B cell (primary cell): ENCODE results near the gene JSRP1. TPM values are rescaled to one million over a fixed set of nuclear protein-coding genes. Genes with fewer than 3 reads are reported as not detected.
A peak's percentile ranks its signal among the peaks of the same experiment; 100 is the strongest.

ENCODE experiments used
- ATAC-seq: fragments of 200-7000 bp; cut with Tn5 transposase; one replicate; pipeline ENCODE4 v1.10.0; 2021; ENCODE audit warnings: low read depth, mild to moderate bottlenecking, moderate number of reproducible peaks, moderate library complexity
- CTCF ChIA-PET: fragments of 350-600 bp; sonication (Branson Sonifier 250); formaldehyde crosslinking; loops from one replicate; lab custom pipeline; 2021; ENCODE audit warnings: antibody characterized with exemption, inconsistent platforms; lab: Charles Lee
- POLR2A ChIA-PET: fragments of 350-600 bp; sonication (Branson Sonifier 250); formaldehyde crosslinking; loops from one replicate; lab custom pipeline; 2021; ENCODE audit warnings: antibody characterized with exemption; lab: Charles Lee
- DNase-seq: peaks from one replicate; pipeline ENCODE4 v3.0.0; 2013
- H2AFZ ChIP-seq: 2 replicates; pipeline ENCODE4 v1.6.1; 2012; ENCODE audit warnings: mild to moderate bottlenecking, low read depth, low read length; ENCODE audit not compliant: insufficient read depth, poor library complexity, severe bottlenecking
- H3K27ac ChIP-seq, 2 donors: 1 replicate in 1 of 2; 2 replicates in 1 of 2; pipeline ENCODE4 v1.5.1; 2012 to 2013; ENCODE audit warnings: low read length in 2 of 2, mild to moderate bottlenecking in 2 of 2, moderate library complexity in 1 of 2
- H3K27me3 ChIP-seq, 4 experiments: fragments of 200-600 bp in 1 of 4; sonication (generic) in 1 of 4; replicated peaks in 1 of 4; 1 replicate in 2 of 4; 2 replicates in 2 of 4; pipeline versions ENCODE4 v1.6.1 to v1.7.0; 2013 to 2016; ENCODE audit warnings: low read length in 3 of 4, mild to moderate bottlenecking in 2 of 4, mixed read lengths in 1 of 4, moderate library complexity in 1 of 4; ENCODE audit not compliant: insufficient read depth in 4 of 4, control insufficient read depth in 3 of 4; ENCODE audit errors: control extremely low read depth in 1 of 4
- H3K36me3 ChIP-seq, 2 experiments: replicated peaks in 1 of 2; 1 replicate in 1 of 2; 2 replicates in 1 of 2; pipeline versions ENCODE4 v1.6.1 to v1.7.1; 2013; ENCODE audit warnings: low read length in 1 of 2; ENCODE audit not compliant: insufficient read depth in 2 of 2, control insufficient read depth in 1 of 2; ENCODE audit errors: control extremely low read depth in 1 of 2, extremely low read depth in 1 of 2
- H3K4me1 ChIP-seq, 2 donors: fragments of 200-600 bp in 1 of 2; sonication (generic) in 1 of 2; 1 replicate in 1 of 2; 2 replicates in 1 of 2; pipeline versions ENCODE4 v1.5.1 to v1.6.1; 2013 to 2017; ENCODE audit warnings: low read length in 2 of 2; ENCODE audit not compliant: control insufficient read depth in 2 of 2, insufficient read depth in 2 of 2
- H3K4me2 ChIP-seq: replicated peaks from 2 replicates; pipeline ENCODE3; 2012; ENCODE audit warnings: mild to moderate bottlenecking, low read depth, low read length; ENCODE audit not compliant: poor library complexity, severe bottlenecking
- H3K4me3 ChIP-seq, 5 experiments: fragments of 200-600 bp in 1 of 5; sonication (generic) in 1 of 5; 1 replicate in 3 of 5; 2 replicates in 2 of 5; pipeline versions ENCODE4 v1.5.1 to v1.7.0; 2011 to 2016; ENCODE audit warnings: low read length in 4 of 5, mild to moderate bottlenecking in 4 of 5, low read depth in 2 of 5, control low read depth in 1 of 5, moderate library complexity in 1 of 5; ENCODE audit not compliant: insufficient read depth in 1 of 5; ENCODE audit errors: control extremely low read depth in 1 of 5, extremely low read depth in 1 of 5
- H3K79me2 ChIP-seq: fragments of 200-600 bp; sonication (generic); one replicate; pipeline ENCODE4 v1.6.0; 2016; ENCODE audit warnings: low read length; ENCODE audit not compliant: control insufficient read depth, insufficient read depth
- H3K9ac ChIP-seq: fragments of 200-600 bp; sonication (generic); 2 replicates; pipeline ENCODE4 v1.6.1; 2017; ENCODE audit warnings: mild to moderate bottlenecking, low read length, moderate library complexity
- H3K9me3 ChIP-seq, 3 donors: one replicate each; pipeline versions ENCODE4 v1.6.1 to v1.7.1; 2013; ENCODE audit warnings: low read length in 2 of 3; ENCODE audit not compliant: control insufficient read depth in 2 of 3, insufficient read depth in 1 of 3; ENCODE audit errors: control extremely low read depth in 1 of 3
- H4K20me1 ChIP-seq: 2 replicates; pipeline ENCODE4 v1.6.0; 2012; ENCODE audit warnings: mild to moderate bottlenecking, low read length; ENCODE audit not compliant: insufficient read depth, control insufficient read depth, poor library complexity, severe bottlenecking
- H3K27ac Mint-ChIP-seq: one replicate; pipeline ENCODE4 v1.8.0; 2021; ENCODE audit warnings: mixed read lengths
- H3K27me3 Mint-ChIP-seq: one replicate; pipeline ENCODE4 v1.8.0; 2021; ENCODE audit warnings: mixed read lengths
- H3K4me1 Mint-ChIP-seq: one replicate; pipeline ENCODE4 v1.8.0; 2021; ENCODE audit warnings: mixed read lengths
- H3K4me3 Mint-ChIP-seq: one replicate; pipeline ENCODE4 v1.8.0; 2021; ENCODE audit warnings: mixed read lengths
- H3K9me3 Mint-ChIP-seq: one replicate; pipeline ENCODE4 v1.8.0; 2022; ENCODE audit warnings: mixed read lengths; ENCODE audit not compliant: insufficient read depth
- CTCF ChIP-seq: fragments of 200-600 bp; IDR thresholded peaks from one replicate; pipeline ENCODE4 v1.8.0; 2022; ENCODE audit warnings: antibody characterized with exemption, mild to moderate bottlenecking
- EZH2 ChIP-seq: IDR thresholded peaks from 2 replicates; pipeline ENCODE4 v1.6.1; 2012; ENCODE audit warnings: borderline replicate concordance, low read depth, mild to moderate bottlenecking, moderate library complexity, low read length; ENCODE audit not compliant: insufficient read depth, poor library complexity, severe bottlenecking
- WGBS: methylation state at CpG from one replicate; pipeline ENCODE4 v1.1.5; 2013; ENCODE audit warnings: missing lambda C conversion rate; ENCODE audit not compliant: insufficient coverage; 5-methylcytosine and 5-hydroxymethylcytosine counted together
- intact Hi-C: fragments of 100-400 bp; cut with micrococcal nuclease; formaldehyde crosslinking; loops from one replicate; pipeline ENCODE4 v1.10.0; 2022
- polyA plus RNA-seq: library from polyadenylated mRNA; depleted of rRNA; stranded (reverse); fragments of >200 nt; gene quantifications from 2 replicates; pipeline ENCODE4 v1.2.3, GENCODE V29; 2012
- total RNA-seq, 2 donors: library from RNA; stranded (reverse); fragments of 120-200 nt in 1 of 2; gene quantifications; 1 replicate in 1 of 2; 2 replicates in 1 of 2; pipeline versions ENCODE4 v1.2.3 to v1.2.4, GENCODE V29; 2013 to 2022

The JSRP1 gene
- total and polyA plus RNA-seq, 2 donors (not counting 1 experiment from before 2014, with no cell fraction given), result 2.1 to 3.0 TPM

DNA sequence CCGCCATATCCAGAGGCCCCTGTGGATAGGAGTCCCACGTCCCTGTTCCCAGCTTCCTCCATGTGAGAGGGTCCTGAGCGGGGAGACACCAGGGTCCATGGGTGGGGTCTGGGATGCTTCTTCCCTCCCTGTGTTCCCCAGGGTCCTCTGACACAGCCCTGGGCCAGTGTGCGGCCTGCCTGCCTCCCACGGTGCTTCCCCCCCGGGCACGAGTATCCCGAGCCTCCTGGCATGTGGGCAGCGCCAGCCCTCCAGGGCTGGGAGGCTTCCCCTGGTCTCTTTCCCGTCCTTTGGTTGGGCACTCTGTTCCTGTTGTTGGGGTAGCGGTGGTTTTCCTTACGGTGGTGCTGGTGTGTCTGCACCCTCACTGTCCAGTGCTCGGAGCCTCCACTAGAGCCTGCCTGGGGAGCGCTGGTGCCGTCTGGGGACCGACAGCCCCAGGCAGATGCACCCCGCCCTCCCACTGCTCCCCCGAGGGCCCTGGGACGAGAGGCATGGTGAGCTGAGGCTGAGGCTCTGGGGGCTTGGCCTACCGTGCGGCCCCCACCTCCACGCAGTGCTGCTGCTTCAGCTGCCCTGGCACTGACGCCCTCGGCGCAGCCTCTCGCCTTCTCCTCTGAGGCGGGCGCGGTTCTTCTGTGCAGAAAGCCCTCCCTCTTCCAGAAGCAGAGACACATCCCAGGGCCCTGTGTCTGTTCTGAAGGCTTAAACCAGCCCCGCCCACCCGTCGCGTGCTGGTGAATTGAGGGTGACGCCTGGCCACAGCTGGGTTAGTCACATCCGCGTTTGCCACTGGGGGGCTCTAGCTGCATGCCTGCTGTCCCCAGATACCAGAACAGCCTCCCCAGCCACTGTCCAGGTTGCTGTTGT is 48.0 kb downstream of the JSRP1 start:
- no peak overlapping the region for H3K4me3 ChIP-seq
- WGBS, result 89% methylated on average over 34 of the region's 36 CpGs

More for the DNA sequence above, 48.0 kb downstream of the JSRP1 start:
- Histone ChIP-seq H3K9me3 (no peaks in the 10 kb centered on the region), H3K9ac (no peak overlapping the region), H3K4me2 (no peak overlapping the region), H3K27me3 (no peaks in the 10 kb centered on the region), H3K79me2 (peaks cover 60% of the 10 kb centered on the region), H4K20me1 (peaks cover 45% of the 10 kb centered on the region), H3K4me1 (peaks cover 0 to 6% of the 10 kb centered on the region in 2 donors), H3K36me3 (peaks cover 0 to 54% of the 10 kb centered on the region in 2 experiments), H3K27ac (no peak overlapping the region), H2AFZ (no peak overlapping the region)
- no peaks in the 10 kb centered on the region for H3K27me3 Mint-ChIP-seq
- no peak overlapping the region for H3K4me3 Mint-ChIP-seq
- DNase-seq, result peak; percentile 55
- H3K4me1 Mint-ChIP-seq, result peaks cover 5% of the 10 kb centered on the region
- H3K27ac Mint-ChIP-seq, result no peak overlapping the region
- CTCF ChIA-PET, result interaction anchor here (0.9 to 2.6 kb wide), 8 partner anchors 8 to 81 kb away, joined by 3 to 8 read pairs (median 4); partner anchors contain the start of gene PLEKHJ1
- POLR2A ChIA-PET, result interaction anchor here (0.6 kb wide), 1 partner anchor 225 kb away, joined by 10 read pairs; no protein-coding TSS in a partner anchor
- peak; percentile 78 for ATAC-seq
- no peaks in the 10 kb centered on the region for H3K9me3 Mint-ChIP-seq
- TF ChIP-seq CTCF (no peak), EZH2 (no peak)
- intact Hi-C loops, result no loop called here
